Measurements from ENCODE around the gene LTBP1. TPM values are rescaled to one million over a fixed set of nuclear protein-coding genes. Genes with fewer than 3 reads are reported as not detected.

Gene LTBP1
- total RNA-seq, 2 experiments from 2014 or later: 0.06 TPM; not detected in 1

GRCh38 chr2:33264766-33265165 lies 318.0 kb downstream of the LTBP1 start:
- CTCF ChIA-PET: no interaction called here
- ATAC-seq (ENCODE audit: poor library complexity): no peak
- intact Hi-C loops (cut with DNase I, micrococcal nuclease): no loop called here
- Histone ChIP-seq H3K4me3 (ENCODE audit: low read length) (no peak overlapping the region), H3K27ac (ENCODE audit: low read depth in 1 of 2, low read length in 2 of 2) (no peak overlapping the region), H3K9me3 (ENCODE audit: control insufficient read depth in 1 of 2, insufficient read depth in 1 of 2, low read length in 2 of 2) (peaks cover 0 to 15% of the 10 kb centered on the region in 2 experiments), H3K36me3 (ENCODE audit: insufficient read depth, low read length) (no peaks in the 10 kb centered on the region), H3K27me3 (ENCODE audit: control insufficient read depth in 1 of 2, insufficient read depth in 2 of 2, low read length in 2 of 2) (no peaks in the 10 kb centered on the region), H3K4me1 (ENCODE audit: insufficient read depth, low read length) (no peaks in the 10 kb centered on the region)
- DNase-seq: no peak
- POLR2A ChIA-PET: no interaction called here
- no peak for TF ChIP-seq CTCF (IDR thresholded peaks at IDR 0.05)
- no peaks in the 10 kb centered on the region for H3K27me3 Mint-ChIP-seq
- H3K36me3 Mint-ChIP-seq (ENCODE audit: low read depth): no peaks in the 10 kb centered on the region
- peaks cover 2% of the 10 kb centered on the region for H3K9me3 Mint-ChIP-seq
- no peak overlapping the region for H3K4me3 Mint-ChIP-seq
- H3K4me1 Mint-ChIP-seq (ENCODE audit: low read depth): no peaks in the 10 kb centered on the region
- no peak overlapping the region for H3K27ac Mint-ChIP-seq

- Mint-ChIP-seq H3K27me3 (no peaks in the 10 kb centered on the region), H3K27ac (no peak overlapping the region), H3K4me3 (no peak overlapping the region), H3K9me3 (peaks cover 2% of the 10 kb centered on the region), H3K4me1 (ENCODE audit: low read depth) (no peaks in the 10 kb centered on the region), H3K36me3 (ENCODE audit: low read depth) (no peaks in the 10 kb centered on the region)
- POLR2A ChIA-PET: no interaction called here
- H3K27ac ChIP-seq (ENCODE audit: low read depth in 1 of 2, low read length in 2 of 2): no peak overlapping the region
- H3K36me3 ChIP-seq (ENCODE audit: insufficient read depth, low read length): no peaks in the 10 kb centered on the region
- H3K27me3 ChIP-seq (ENCODE audit: control insufficient read depth in 1 of 2, insufficient read depth in 2 of 2, low read length in 2 of 2): no peaks in the 10 kb centered on the region
- H3K4me1 ChIP-seq (ENCODE audit: insufficient read depth, low read length): no peaks in the 10 kb centered on the region
- ATAC-seq (ENCODE audit: poor library complexity) (no peak), DNase-seq (no peak)
- intact Hi-C loops (cut with DNase I, micrococcal nuclease): no loop called here
- peaks cover 0 to 15% of the 10 kb centered on the region in 2 experiments for H3K9me3 ChIP-seq (ENCODE audit: control insufficient read depth in 1 of 2, insufficient read depth in 1 of 2, low read length in 2 of 2)
- H3K4me3 ChIP-seq (ENCODE audit: low read length): no peak overlapping the region
- no peak for TF ChIP-seq CTCF (IDR thresholded peaks at IDR 0.05)
- CTCF ChIA-PET: no interaction called here
Measured at GRCh38 chr2:33265584-33266338, 319.0 kb downstream of the LTBP1 start.

DNA sequence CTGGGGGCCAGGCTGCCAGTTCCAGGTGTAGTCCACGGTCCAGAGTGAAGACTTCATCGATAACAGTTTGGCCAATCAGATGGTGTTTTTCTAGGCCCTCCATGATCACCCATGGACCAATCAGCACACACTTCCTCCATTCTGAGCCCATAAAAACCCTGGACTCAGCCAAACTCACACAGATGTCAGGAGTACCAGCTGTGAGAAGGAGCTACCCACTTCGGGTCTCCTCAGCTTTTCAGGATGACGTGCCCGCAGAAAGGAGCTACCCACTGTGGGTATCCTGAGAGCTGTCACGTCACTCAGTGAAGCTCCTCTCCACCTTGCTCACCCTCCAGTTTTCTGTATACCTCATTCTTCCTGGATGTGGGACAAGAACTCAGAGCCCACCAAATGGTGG lies 319.7 kb downstream of the LTBP1 start:
- Histone ChIP-seq H3K4me1 (ENCODE audit: insufficient read depth, low read length) (no peaks in the 10 kb centered on the region), H3K27ac (ENCODE audit: low read depth in 1 of 2, low read length in 2 of 2) (no peak overlapping the region), H3K9me3 (ENCODE audit: control insufficient read depth in 1 of 2, insufficient read depth in 1 of 2, low read length in 2 of 2) (peaks cover 0 to 15% of the 10 kb centered on the region in 2 experiments), H3K4me3 (ENCODE audit: low read length) (no peak overlapping the region), H3K27me3 (ENCODE audit: control insufficient read depth in 1 of 2, insufficient read depth in 2 of 2, low read length in 2 of 2) (no peaks in the 10 kb centered on the region), H3K36me3 (ENCODE audit: insufficient read depth, low read length) (no peaks in the 10 kb centered on the region)
- intact Hi-C loops (cut with DNase I, micrococcal nuclease): no loop called here
- no peaks in the 10 kb centered on the region for H3K36me3 Mint-ChIP-seq (ENCODE audit: low read depth)
- H3K4me1 Mint-ChIP-seq (ENCODE audit: low read depth): no peaks in the 10 kb centered on the region
- DNase-seq (no peak), ATAC-seq (ENCODE audit: poor library complexity) (no peak)
- peaks cover 2% of the 10 kb centered on the region for H3K9me3 Mint-ChIP-seq
- no peaks in the 10 kb centered on the region for H3K27me3 Mint-ChIP-seq
- no peak overlapping the region for H3K27ac Mint-ChIP-seq
- POLR2A ChIA-PET: no interaction called here
- TF ChIP-seq CTCF (IDR thresholded peaks at IDR 0.05): no peak
- CTCF ChIA-PET: no interaction called here
- no peak overlapping the region for H3K4me3 Mint-ChIP-seq
